ENCODE data around the gene B4GALNT4. TPM values are rescaled to one million over a fixed set of nuclear protein-coding genes. Genes with fewer than 3 reads are reported as not detected.

Gene B4GALNT4
- total RNA-seq, 3 donors from 2014 or later (not counting 1 experiment from before 2014, with no cell fraction given): 0.66 to 1.5 (median 1.5) TPM

DNA sequence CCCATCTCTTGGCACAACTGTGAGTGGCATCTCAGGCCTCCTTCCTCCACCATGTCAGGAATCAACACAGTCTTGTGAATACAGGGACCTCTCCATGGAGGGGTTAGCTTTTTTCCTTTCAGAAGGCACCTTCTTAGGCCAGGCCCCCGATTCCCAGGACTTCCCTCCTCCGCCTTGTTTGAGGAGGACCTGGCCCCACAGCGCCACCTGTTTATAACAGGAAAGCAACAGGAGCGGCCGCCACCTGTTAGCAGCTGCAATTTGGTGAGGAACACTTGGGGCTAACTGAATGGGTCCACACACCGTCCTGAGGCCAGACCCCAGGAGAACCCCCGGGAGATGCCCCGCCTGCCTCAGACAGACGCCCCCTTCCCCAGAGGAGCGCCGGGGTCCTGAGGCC lies 20.9 kb downstream of the B4GALNT4 start:
- Histone ChIP-seq H3K9me3 (ENCODE audit: control insufficient read depth, insufficient read depth, low read length) (peaks cover 13% of the 10 kb centered on the region), H3K27ac (ENCODE audit: low read length) (no peak overlapping the region), H3K36me3 (ENCODE audit: control insufficient read depth, insufficient read depth, low read length) (no peaks in the 10 kb centered on the region), H3K27me3 (ENCODE audit: control insufficient read depth, insufficient read depth, low read length) (no peaks in the 10 kb centered on the region), H3K4me1 (ENCODE audit: control insufficient read depth, insufficient read depth, low read length) (peaks cover 27% of the 10 kb centered on the region), H3K4me3 (ENCODE audit: low read length) (no peak overlapping the region)
- WGBS (ENCODE audit: insufficient coverage): 75% methylated on average over 6 of the region's 11 CpGs
- Mint-ChIP-seq H3K27ac (no peak overlapping the region), H3K27me3 (ENCODE audit: low read depth in 2 of 2) (peaks cover 0 to 3% of the 10 kb centered on the region in 2 donors), H3K36me3 (no peaks in the 10 kb centered on the region), H3K4me3 (no peak overlapping the region), H3K4me1 (peaks cover 18 to 24% of the 10 kb centered on the region in 2 donors), H3K9me3 (no peaks in the 10 kb centered on the region)
- intact Hi-C loops (cut with micrococcal nuclease): no loop called here
- DNase-seq (no peak), ATAC-seq (no peak)
- TF ChIP-seq, protein P1, sequence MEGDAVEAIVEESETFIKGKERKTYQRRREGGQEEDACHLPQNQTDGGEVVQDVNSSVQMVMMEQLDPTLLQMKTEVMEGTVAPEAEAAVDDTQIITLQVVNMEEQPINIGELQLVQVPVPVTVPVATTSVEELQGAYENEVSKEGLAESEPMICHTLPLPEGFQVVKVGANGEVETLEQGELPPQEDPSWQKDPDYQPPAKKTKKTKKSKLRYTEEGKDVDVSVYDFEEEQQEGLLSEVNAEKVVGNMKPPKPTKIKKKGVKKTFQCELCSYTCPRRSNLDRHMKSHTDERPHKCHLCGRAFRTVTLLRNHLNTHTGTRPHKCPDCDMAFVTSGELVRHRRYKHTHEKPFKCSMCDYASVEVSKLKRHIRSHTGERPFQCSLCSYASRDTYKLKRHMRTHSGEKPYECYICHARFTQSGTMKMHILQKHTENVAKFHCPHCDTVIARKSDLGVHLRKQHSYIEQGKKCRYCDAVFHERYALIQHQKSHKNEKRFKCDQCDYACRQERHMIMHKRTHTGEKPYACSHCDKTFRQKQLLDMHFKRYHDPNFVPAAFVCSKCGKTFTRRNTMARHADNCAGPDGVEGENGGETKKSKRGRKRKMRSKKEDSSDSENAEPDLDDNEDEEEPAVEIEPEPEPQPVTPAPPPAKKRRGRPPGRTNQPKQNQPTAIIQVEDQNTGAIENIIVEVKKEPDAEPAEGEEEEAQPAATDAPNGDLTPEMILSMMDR (IDR thresholded peaks at IDR 0.05): no peak

DNA sequence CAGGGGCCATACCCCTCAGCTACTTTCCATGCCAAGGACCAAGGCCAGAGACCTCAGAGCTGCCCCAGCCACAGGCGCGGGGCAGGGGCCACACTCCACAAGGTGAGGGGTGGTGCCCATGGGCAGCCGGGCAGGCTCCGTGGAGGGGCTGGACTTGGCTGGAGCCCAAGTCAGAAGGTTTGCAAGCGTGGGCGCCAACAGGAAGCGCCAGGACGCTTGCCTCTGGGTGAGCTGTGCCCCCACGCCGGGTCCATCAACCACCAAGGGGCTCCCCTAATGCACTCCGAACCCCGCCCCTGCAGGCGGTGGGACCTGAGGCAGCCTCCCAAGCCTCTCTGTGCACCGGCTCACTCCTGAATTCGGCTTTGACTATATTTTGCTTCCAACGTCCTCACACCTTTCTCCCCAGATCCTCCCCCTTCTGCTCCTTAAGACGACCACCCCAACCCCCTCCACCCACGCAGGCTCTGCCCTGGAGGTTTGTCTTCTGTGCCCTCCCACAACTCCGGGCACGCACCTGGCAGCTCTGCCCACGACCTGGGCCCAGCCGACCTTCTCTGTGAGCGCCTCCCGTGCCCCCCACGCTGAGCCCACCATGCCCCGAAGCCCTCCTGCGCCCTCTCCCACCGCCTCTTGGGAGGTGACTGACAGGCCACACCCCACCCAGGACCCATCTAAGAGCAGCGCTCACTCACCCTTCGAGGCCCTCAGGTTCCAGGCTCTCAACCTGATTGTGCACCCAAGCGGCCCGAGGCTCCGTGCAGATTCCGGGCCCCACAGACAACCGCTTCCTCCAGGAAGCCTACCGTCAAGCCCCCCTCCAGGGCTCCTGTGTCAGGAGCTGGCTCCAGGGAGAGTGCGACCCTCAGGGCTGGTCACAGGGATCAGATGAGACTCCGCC lies 22.1 kb downstream of the B4GALNT4 start:
- WGBS (ENCODE audit: insufficient coverage): 71% methylated on average over 38 of the region's 38 CpGs

DNA sequence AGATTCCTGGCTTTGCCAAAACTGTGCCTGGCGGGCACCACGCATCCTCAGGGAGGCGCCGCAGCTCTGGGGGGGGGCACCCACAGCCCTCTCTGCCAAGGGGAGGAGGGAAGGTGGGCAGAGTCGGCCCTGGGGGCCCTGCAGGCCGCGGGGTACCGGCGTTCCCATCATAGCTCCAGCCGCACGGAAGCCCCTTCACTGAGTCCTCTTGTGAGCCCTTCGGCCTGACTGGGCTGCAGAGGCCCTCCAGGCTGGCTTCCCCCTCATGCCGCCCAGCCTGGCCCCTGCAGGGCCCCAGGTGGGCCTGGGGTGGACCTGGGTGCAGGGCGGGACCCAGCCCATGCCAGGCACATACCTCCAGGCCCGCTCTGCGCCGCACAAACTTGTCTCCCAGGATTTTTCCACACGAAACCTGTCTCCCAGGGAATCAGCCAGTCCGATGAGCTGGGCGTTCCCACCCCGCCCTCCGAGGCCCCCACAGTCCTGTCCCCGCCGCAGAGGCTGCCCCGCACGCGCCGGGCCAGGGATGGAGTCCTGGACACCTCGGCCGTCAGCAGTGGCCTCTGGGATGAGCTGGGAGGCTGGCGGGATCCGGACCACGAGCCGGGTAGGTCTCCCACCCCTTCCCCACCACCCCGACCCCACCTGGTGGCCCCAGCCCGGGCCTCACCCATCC lies 22.9 kb downstream of the B4GALNT4 start:
- H3K9me3 Mint-ChIP-seq: no peaks in the 10 kb centered on the region
- no peaks in the 10 kb centered on the region for H3K9me3 ChIP-seq (ENCODE audit: control insufficient read depth, insufficient read depth, low read length)
- peaks cover 12 to 29% of the 10 kb centered on the region in 2 donors for H3K4me1 Mint-ChIP-seq
- no peak for DNase-seq
- H3K27me3 Mint-ChIP-seq (ENCODE audit: low read depth in 2 of 2): peaks cover 0 to 3% of the 10 kb centered on the region in 2 donors
- peaks cover 25% of the 10 kb centered on the region for H3K4me1 ChIP-seq (ENCODE audit: control insufficient read depth, insufficient read depth, low read length)
- no peak overlapping the region for H3K4me3 ChIP-seq (ENCODE audit: low read length)
- intact Hi-C loops (cut with micrococcal nuclease): no loop called here
- 95% methylated on average over 36 of the region's 36 CpGs for WGBS (ENCODE audit: insufficient coverage)
- TF ChIP-seq, protein P1 (IDR thresholded peaks at IDR 0.05): no peak
- H3K27me3 ChIP-seq (ENCODE audit: control insufficient read depth, insufficient read depth, low read length): no peaks in the 10 kb centered on the region
- H3K36me3 Mint-ChIP-seq: no peaks in the 10 kb centered on the region
- no peak overlapping the region for H3K27ac ChIP-seq (ENCODE audit: low read length)
- H3K4me3 Mint-ChIP-seq: no peak overlapping the region
- H3K36me3 ChIP-seq (ENCODE audit: control insufficient read depth, insufficient read depth, low read length): no peaks in the 10 kb centered on the region
- no peak for ATAC-seq
- H3K27ac Mint-ChIP-seq: no peak overlapping the region

More for the DNA sequence above, 22.1 kb downstream of the B4GALNT4 start:
- no peaks in the 10 kb centered on the region for H3K9me3 Mint-ChIP-seq
- Histone ChIP-seq H3K4me3 (ENCODE audit: low read length) (no peak overlapping the region), H3K4me1 (ENCODE audit: control insufficient read depth, insufficient read depth, low read length) (peaks cover 25% of the 10 kb centered on the region), H3K27ac (ENCODE audit: low read length) (no peak overlapping the region), H3K9me3 (ENCODE audit: control insufficient read depth, insufficient read depth, low read length) (peaks cover 7% of the 10 kb centered on the region), H3K36me3 (ENCODE audit: control insufficient read depth, insufficient read depth, low read length) (no peaks in the 10 kb centered on the region), H3K27me3 (ENCODE audit: control insufficient read depth, insufficient read depth, low read length) (no peaks in the 10 kb centered on the region)
- intact Hi-C loops (cut with micrococcal nuclease): no loop called here
- no peak overlapping the region for H3K4me3 Mint-ChIP-seq
- peaks cover 18 to 29% of the 10 kb centered on the region in 2 donors for H3K4me1 Mint-ChIP-seq
- TF ChIP-seq, protein P1 (IDR thresholded peaks at IDR 0.05): no peak
- H3K27me3 Mint-ChIP-seq (ENCODE audit: low read depth in 2 of 2): peaks cover 0 to 3% of the 10 kb centered on the region in 2 donors
- H3K36me3 Mint-ChIP-seq: no peaks in the 10 kb centered on the region
- no peak overlapping the region for H3K27ac Mint-ChIP-seq
- ATAC-seq (no peak), DNase-seq (no peak)
